GM12865 (cell line): Measurements from ENCODE around the gene RAB43.

Experiments
- DNase-seq: peaks from one replicate; pipeline ENCODE4 v3.0.0; 2010; ENCODE audit warnings: low read depth
- H3K4me3 ChIP-seq: 2 replicates; pipeline ENCODE4 v1.5.1; 2011; ENCODE audit warnings: mild to moderate bottlenecking, low read depth, low read length, control low read depth
- CTCF ChIP-seq: IDR thresholded peaks from 2 replicates; pipeline ENCODE4 v1.5.1; 2011; ENCODE audit warnings: low read length, control low read depth, low read depth, inconsistent platforms; ENCODE audit not compliant: insufficient read depth; ENCODE audit errors: missing control alignments

The RAB43 gene

GRCh38 chr3:129063091-129063640, 58.4 kb downstream of the RAB43 start:
- H3K4me3 ChIP-seq, result no peak overlapping the region

GRCh38 chr3:129061888-129062834, 59.4 kb downstream of the RAB43 start:
- DNase-seq, result no peak
- H3K4me3 ChIP-seq, result no peak overlapping the region
- TF ChIP-seq CTCF, result no peak

More at GRCh38 chr3:129063091-129063640, 58.4 kb downstream of the RAB43 start:
- no peak for DNase-seq
- no peak for TF ChIP-seq CTCF

GRCh38 chr3:129061023-129061887, 60.3 kb downstream of the RAB43 start:
- H3K4me3 ChIP-seq, result no peak overlapping the region
- DNase-seq, result no peak
- no peak for TF ChIP-seq CTCF

GRCh38 chr3:129060276-129061022, 61.2 kb downstream of the RAB43 start, which contains the start of gene GP9:
GP9 (plus strand) TSS chr3:129060779; CDS start chr3:129061740, 961 bp downstream.
- no peak for DNase-seq
- no peak within 1 kb of the TSS for H3K4me3 ChIP-seq
- TF ChIP-seq CTCF, result no peak

- no peak overlapping the region for H3K4me3 ChIP-seq
- no peak for TF ChIP-seq CTCF
Observed at GRCh38 chr3:129059311-129059958, 62.2 kb downstream of the RAB43 start.

More at GRCh38 chr3:129059311-129059958, 62.2 kb downstream of the RAB43 start:
- DNase-seq, result no peak
